Neural cell (in vitro differentiated cells): ENCODE results near the gene KRTAP10-6. TPM values are rescaled to one million over a fixed set of nuclear protein-coding genes. Genes with fewer than 3 reads are reported as not detected.

Experiments
- polyA plus RNA-seq: library from polyadenylated mRNA; depleted of rRNA; stranded (reverse); fragments of >200 nt; gene quantifications from 2 replicates; pipeline ENCODE4 v1.2.3, GENCODE V29; 2014

The KRTAP10-6 gene
- polyA plus RNA-seq, 1 donor from 2014 or later = not detected

Other genes starting within 250 kb of the KRTAP10-6 start
- gene TRPM2, start 238.9 kb downstream of the KRTAP10-6 start, polyA plus RNA-seq = 0.14 and 0.16 TPM in 2 replicates
- gene LRRC3, start 137.0 kb downstream of the KRTAP10-6 start, polyA plus RNA-seq = 3.8 and 5.0 TPM in 2 replicates
- gene KRTAP10-1, start 52.3 kb downstream of the KRTAP10-6 start, polyA plus RNA-seq = not detected in 2 replicates
- not detected in 2 replicates for gene KRTAP10-2, start 41.0 kb downstream of the KRTAP10-6 start, polyA plus RNA-seq
- gene KRTAP10-3, start 33.7 kb downstream of the KRTAP10-6 start, polyA plus RNA-seq = not detected in 2 replicates
- not detected in 2 replicates for gene KRTAP10-4, start 18.8 kb downstream of the KRTAP10-6 start, polyA plus RNA-seq
- not detected in 2 replicates for gene KRTAP10-5, start 11.9 kb downstream of the KRTAP10-6 start, polyA plus RNA-seq
- gene KRTAP10-7, start 8.1 kb upstream of the KRTAP10-6 start, polyA plus RNA-seq = not detected in 2 replicates
- not detected in 2 replicates for gene KRTAP10-8, start 19.6 kb upstream of the KRTAP10-6 start, polyA plus RNA-seq
- gene KRTAP10-9, start 34.6 kb upstream of the KRTAP10-6 start, polyA plus RNA-seq = not detected in 2 replicates
- not detected in 2 replicates for gene KRTAP10-10, start 44.9 kb upstream of the KRTAP10-6 start, polyA plus RNA-seq
- gene KRTAP10-11, start 53.9 kb upstream of the KRTAP10-6 start, polyA plus RNA-seq = not detected in 2 replicates
- not detected in 2 replicates for gene KRTAP12-4, start 62.2 kb upstream of the KRTAP10-6 start, polyA plus RNA-seq
- gene KRTAP12-3, start 65.4 kb upstream of the KRTAP10-6 start, polyA plus RNA-seq = not detected in 2 replicates
- gene KRTAP12-2, start 74.4 kb upstream of the KRTAP10-6 start, polyA plus RNA-seq = not detected in 2 replicates
- gene KRTAP12-1, start 89.7 kb upstream of the KRTAP10-6 start, polyA plus RNA-seq = not detected in 2 replicates
- gene KRTAP10-12, start 104.7 kb upstream of the KRTAP10-6 start, polyA plus RNA-seq = not detected in 2 replicates
- gene TSPEAR, start 119.1 kb upstream of the KRTAP10-6 start, polyA plus RNA-seq = 0.19 TPM in 1 of 2 replicates, not detected in the other
- gene UBE2G2, start 209.3 kb upstream of the KRTAP10-6 start, polyA plus RNA-seq = 116 and 127 TPM in 2 replicates
- 113 TPM in 2 replicates for gene SUMO3, start 225.6 kb upstream of the KRTAP10-6 start, polyA plus RNA-seq